Panc1 (cell line): ENCODE measurements around the gene ARFGAP2. TPM values are rescaled to one million over a fixed set of nuclear protein-coding genes. Genes with fewer than 3 reads are reported as not detected.

ENCODE experiments used
- ATAC-seq: fragments of 200-7000 bp; cut with Tn5 transposase; 2 replicates; pipeline ENCODE4 v1.9.1; 2020; ENCODE audit warnings: mild to moderate bottlenecking, moderate library complexity
- BruUV-seq: library from RNA; stranded (reverse); fragments of 400-500 nt; replicated peaks from 2 replicates; lab custom pipeline; 2021; lab: Mats Ljungman, UMichigan
- CTCF ChIA-PET: fragments of 300-600 bp; sonication (Branson Sonifier 250); formaldehyde crosslinking; loops from one replicate; lab custom pipeline; 2022; ENCODE audit warnings: antibody characterized with exemption; lab: Charles Lee
- POLR2A ChIA-PET: fragments of 300-600 bp; sonication (Branson Sonifier 250); formaldehyde crosslinking; loops from one replicate; lab custom pipeline; 2022; ENCODE audit warnings: antibody characterized with exemption; lab: Charles Lee
- DNase-seq: peaks from one replicate; pipeline ENCODE4 v3.0.0-alpha.2; 2010; ENCODE audit warnings: low read depth, low spot score
- H3K27ac ChIP-seq: 2 replicates; pipeline ENCODE4 v1.5.1; 2011; ENCODE audit warnings: mild to moderate bottlenecking, low read length, inconsistent platforms
- H3K27me3 ChIP-seq: fragments of 200-500 bp; sonication (Bioruptor generic); 2 replicates; pipeline ENCODE4 v1.6.0; 2014; ENCODE audit warnings: low read length, inconsistent platforms; ENCODE audit not compliant: control insufficient read depth, insufficient read depth
- H3K36me3 ChIP-seq: fragments of 200-500 bp; sonication (Bioruptor generic); 2 replicates; pipeline ENCODE4 v1.5.1; 2014; ENCODE audit warnings: inconsistent platforms, mild to moderate bottlenecking, low read length, moderate library complexity; ENCODE audit not compliant: control insufficient read depth, insufficient read depth
- H3K4me1 ChIP-seq: 2 replicates; pipeline ENCODE4 v1.5.1; 2011; ENCODE audit warnings: inconsistent platforms, mild to moderate bottlenecking, low read length, moderate library complexity; ENCODE audit not compliant: control insufficient read depth, insufficient read depth
- H3K4me3 ChIP-seq, 2 experiments: 2 replicates each; pipeline ENCODE4 v1.5.1; 2011 to 2012; ENCODE audit warnings: low read depth in 2 of 2, low read length in 2 of 2, mild to moderate bottlenecking in 2 of 2, inconsistent platforms in 1 of 2, moderate library complexity in 1 of 2
- H3K9me3 ChIP-seq: fragments of 200-500 bp; sonication (Bioruptor generic); 2 replicates; pipeline ENCODE4 v1.5.1; 2014; ENCODE audit warnings: low read depth, mild to moderate bottlenecking, inconsistent platforms, low read length, moderate library complexity; ENCODE audit not compliant: control insufficient read depth, insufficient read depth
- POLR2AphosphoS5 ChIP-seq: IDR thresholded peaks from 2 replicates; pipeline ENCODE4 v1.6.1; 2012; ENCODE audit warnings: mild to moderate bottlenecking, low read depth, low read length, moderate library complexity
- SIN3A ChIP-seq: IDR thresholded peaks from 2 replicates; pipeline ENCODE4 v1.6.1; 2012; ENCODE audit warnings: low read depth, mild to moderate bottlenecking, low read length, moderate library complexity, borderline replicate concordance; ENCODE audit not compliant: insufficient read depth
- TCF7L2 ChIP-seq: IDR thresholded peaks from 2 replicates; pipeline ENCODE4 v1.6.1; 2011; ENCODE audit warnings: mild to moderate bottlenecking, low read depth, low read length, inconsistent platforms
- in situ Hi-C: cut with HindIII; loops from 2 replicates; pipeline ENCODE4 v1.10.0; 2016; ENCODE audit warnings: low sequenced_read_pairs, low pct_unique_long_range_greater_than_20kb
- intact Hi-C: fragments of 100-400 bp; cut with micrococcal nuclease; formaldehyde crosslinking; loops from one replicate; pipeline ENCODE4 v1.10.0; 2022; ENCODE audit not compliant: unreplicated experiment
- total RNA-seq: library from RNA; stranded (reverse); gene quantifications from one replicate; pipeline ENCODE4 v1.2.1, GENCODE V29; 2021; ENCODE audit not compliant: unreplicated experiment
- TF ChIP-seq, protein P1 (sequence below), 2 experiments: IDR thresholded peaks; 2 replicates each; pipeline ENCODE4 v1.6.1; 2011 to 2012; ENCODE audit warnings: low read depth in 2 of 2, control low read depth in 1 of 2, low read length in 1 of 2, mild to moderate bottlenecking in 1 of 2, moderate library complexity in 1 of 2; ENCODE audit not compliant: insufficient read depth in 1 of 2
- TF ChIP-seq, protein P2 (sequence below): fragments of 450-650 bp; IDR thresholded peaks from 2 replicates; pipeline ENCODE4 v1.5.1; 2017; ENCODE audit warnings: mild to moderate bottlenecking

The ARFGAP2 gene
- total RNA-seq, 1 experiment from 2014 or later: 61.4 TPM

DNA sequence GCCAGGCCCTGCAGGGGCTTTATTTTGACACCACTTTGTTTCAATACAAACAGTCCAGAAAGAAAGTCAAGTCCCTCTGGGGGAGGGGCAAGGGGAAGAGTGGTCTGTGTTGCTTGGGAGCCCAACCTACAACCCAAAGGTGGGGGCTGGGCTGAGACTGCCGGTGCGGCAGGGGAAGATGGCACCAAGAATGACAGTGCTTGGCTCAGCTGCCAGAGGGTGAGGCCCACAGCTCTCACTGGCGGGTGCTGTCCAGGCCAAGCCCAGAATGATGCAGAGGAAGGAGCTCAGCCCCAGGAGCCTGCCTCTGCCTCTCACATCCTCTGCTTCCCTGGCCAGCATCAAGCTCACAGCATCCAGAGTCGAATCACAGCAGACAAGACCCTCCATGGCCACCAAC is 12.4 kb downstream of the ARFGAP2 start:
- DNase-seq: no peak
- Histone ChIP-seq H3K9me3 (no peaks in the 10 kb centered on the region), H3K36me3 (peaks cover 11% of the 10 kb centered on the region), H3K27me3 (no peaks in the 10 kb centered on the region), H3K27ac (no peak overlapping the region), H3K4me1 (peaks cover 5% of the 10 kb centered on the region; the same call in 1 of the 2 replicates), H3K4me3 (no peak overlapping the region)
- TF ChIP-seq POLR2AphosphoS5: no peak
- TF ChIP-seq, protein P1, sequence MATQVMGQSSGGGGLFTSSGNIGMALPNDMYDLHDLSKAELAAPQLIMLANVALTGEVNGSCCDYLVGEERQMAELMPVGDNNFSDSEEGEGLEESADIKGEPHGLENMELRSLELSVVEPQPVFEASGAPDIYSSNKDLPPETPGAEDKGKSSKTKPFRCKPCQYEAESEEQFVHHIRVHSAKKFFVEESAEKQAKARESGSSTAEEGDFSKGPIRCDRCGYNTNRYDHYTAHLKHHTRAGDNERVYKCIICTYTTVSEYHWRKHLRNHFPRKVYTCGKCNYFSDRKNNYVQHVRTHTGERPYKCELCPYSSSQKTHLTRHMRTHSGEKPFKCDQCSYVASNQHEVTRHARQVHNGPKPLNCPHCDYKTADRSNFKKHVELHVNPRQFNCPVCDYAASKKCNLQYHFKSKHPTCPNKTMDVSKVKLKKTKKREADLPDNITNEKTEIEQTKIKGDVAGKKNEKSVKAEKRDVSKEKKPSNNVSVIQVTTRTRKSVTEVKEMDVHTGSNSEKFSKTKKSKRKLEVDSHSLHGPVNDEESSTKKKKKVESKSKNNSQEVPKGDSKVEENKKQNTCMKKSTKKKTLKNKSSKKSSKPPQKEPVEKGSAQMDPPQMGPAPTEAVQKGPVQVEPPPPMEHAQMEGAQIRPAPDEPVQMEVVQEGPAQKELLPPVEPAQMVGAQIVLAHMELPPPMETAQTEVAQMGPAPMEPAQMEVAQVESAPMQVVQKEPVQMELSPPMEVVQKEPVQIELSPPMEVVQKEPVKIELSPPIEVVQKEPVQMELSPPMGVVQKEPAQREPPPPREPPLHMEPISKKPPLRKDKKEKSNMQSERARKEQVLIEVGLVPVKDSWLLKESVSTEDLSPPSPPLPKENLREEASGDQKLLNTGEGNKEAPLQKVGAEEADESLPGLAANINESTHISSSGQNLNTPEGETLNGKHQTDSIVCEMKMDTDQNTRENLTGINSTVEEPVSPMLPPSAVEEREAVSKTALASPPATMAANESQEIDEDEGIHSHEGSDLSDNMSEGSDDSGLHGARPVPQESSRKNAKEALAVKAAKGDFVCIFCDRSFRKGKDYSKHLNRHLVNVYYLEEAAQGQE (IDR thresholded peaks at IDR 0.05; ENCODE audit: insufficient read depth in 1 of 2, low read depth in 2 of 2, low read length in 1 of 2): no peak
- TF ChIP-seq, protein P2, sequence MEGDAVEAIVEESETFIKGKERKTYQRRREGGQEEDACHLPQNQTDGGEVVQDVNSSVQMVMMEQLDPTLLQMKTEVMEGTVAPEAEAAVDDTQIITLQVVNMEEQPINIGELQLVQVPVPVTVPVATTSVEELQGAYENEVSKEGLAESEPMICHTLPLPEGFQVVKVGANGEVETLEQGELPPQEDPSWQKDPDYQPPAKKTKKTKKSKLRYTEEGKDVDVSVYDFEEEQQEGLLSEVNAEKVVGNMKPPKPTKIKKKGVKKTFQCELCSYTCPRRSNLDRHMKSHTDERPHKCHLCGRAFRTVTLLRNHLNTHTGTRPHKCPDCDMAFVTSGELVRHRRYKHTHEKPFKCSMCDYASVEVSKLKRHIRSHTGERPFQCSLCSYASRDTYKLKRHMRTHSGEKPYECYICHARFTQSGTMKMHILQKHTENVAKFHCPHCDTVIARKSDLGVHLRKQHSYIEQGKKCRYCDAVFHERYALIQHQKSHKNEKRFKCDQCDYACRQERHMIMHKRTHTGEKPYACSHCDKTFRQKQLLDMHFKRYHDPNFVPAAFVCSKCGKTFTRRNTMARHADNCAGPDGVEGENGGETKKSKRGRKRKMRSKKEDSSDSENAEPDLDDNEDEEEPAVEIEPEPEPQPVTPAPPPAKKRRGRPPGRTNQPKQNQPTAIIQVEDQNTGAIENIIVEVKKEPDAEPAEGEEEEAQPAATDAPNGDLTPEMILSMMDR: no peak
- no peak for TF ChIP-seq TCF7L2
- TF ChIP-seq SIN3A: no peak
- in situ Hi-C loops: no loop called here
- no peak for ATAC-seq
- BruUV-seq: no TSS peak
- intact Hi-C loops: no loop called here
- ChIA-PET CTCF (no interaction called here), POLR2A (interaction anchor here (0.6 kb wide), 1 partner anchor 130 kb away, joined by 3 read pairs; no protein-coding TSS in a partner anchor)

DNA sequence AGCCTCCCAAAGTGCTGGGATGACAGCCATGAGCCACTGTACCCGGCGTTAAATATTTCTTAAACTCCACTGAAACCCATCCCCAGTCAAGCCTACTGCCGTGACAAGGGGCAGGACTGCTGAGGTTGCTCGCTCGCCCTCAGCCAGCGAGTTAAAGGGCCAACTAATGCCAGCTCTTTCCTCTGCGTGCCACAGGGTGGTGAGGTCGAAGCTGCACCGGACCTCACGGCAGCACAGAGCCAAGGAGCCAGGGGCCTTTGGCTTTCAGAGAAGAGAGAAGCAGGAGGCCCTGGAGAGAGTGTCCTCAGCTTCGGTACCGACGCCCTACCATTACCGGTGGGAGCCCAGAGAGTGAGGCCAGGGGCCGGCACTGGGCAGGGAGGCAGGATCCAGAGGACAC is 12.8 kb downstream of the ARFGAP2 start:
- Histone ChIP-seq H3K9me3 (no peaks in the 10 kb centered on the region), H3K36me3 (peaks cover 11% of the 10 kb centered on the region), H3K4me3 (no peak overlapping the region), H3K27me3 (no peaks in the 10 kb centered on the region), H3K4me1 (peaks cover 5% of the 10 kb centered on the region; the same call in 1 of the 2 replicates), H3K27ac (no peak overlapping the region)
- intact Hi-C loops (no loop called here), in situ Hi-C loops (no loop called here)
- no peak for ATAC-seq
- BruUV-seq: no TSS peak
- ChIA-PET POLR2A (interaction anchor here (0.6 kb wide), 1 partner anchor 129 kb away, joined by 3 read pairs; no protein-coding TSS in a partner anchor), CTCF (interaction anchor here (1.0 kb wide), 1 partner anchor 11 kb away, joined by 10 read pairs; no protein-coding TSS in a partner anchor)
- DNase-seq: no peak
- no peak for TF ChIP-seq TCF7L2
- TF ChIP-seq, protein P1 (IDR thresholded peaks at IDR 0.05; ENCODE audit: insufficient read depth in 1 of 2, low read depth in 2 of 2, low read length in 1 of 2): no peak
- TF ChIP-seq SIN3A: no peak
- TF ChIP-seq, protein P2: no peak
- no peak for TF ChIP-seq POLR2AphosphoS5
